ENCODE data around the gene GPC5.

- TF ChIP-seq PHF8 (conservative IDR thresholded peaks at IDR 0.05; ENCODE audit: low read depth, low read length) (no peak), RAD21 (IDR thresholded peaks at IDR 0.05 in 1 of 2, conservative IDR thresholded peaks at IDR 0.05 in 1 of 2; ENCODE audit: low read depth in 2 of 2, low read length in 2 of 2) (no peak), CTCF (IDR thresholded peaks at IDR 0.05; ENCODE audit: control extremely low read depth in 1 of 3, insufficient read depth in 1 of 3, low read depth in 1 of 3, low read length in 3 of 3) (no peak), GABPA (IDR thresholded peaks at IDR 0.05; ENCODE audit: borderline replicate concordance, insufficient read depth, low read length) (no peak), POLR2A (IDR thresholded peaks at IDR 0.05; ENCODE audit: control extremely low read depth in 1 of 2, low read depth in 2 of 2, low read length in 2 of 2) (no peak), TBP (IDR thresholded peaks at IDR 0.05; ENCODE audit: low read depth, low read length) (no peak), JUN (IDR thresholded peaks at IDR 0.05; ENCODE audit: low read depth, low read length) (no peak)
Observed at GRCh38 chr13:91360246-91360751, 38.1 kb upstream of the GPC5 start.

All from H1 (cell line).